HG03045 (cell line): Measurements from ENCODE around the gene HRH1.
"Not testable (repeated sequence)": the region's sequence is repeated elsewhere in the genome, so short reads cannot be mapped to it uniquely, and the experiment has no call there.

ENCODE experiments used
- ATAC-seq: cut with Tn5 transposase; IDR thresholded peaks from one replicate; pipeline ENCODE4 v1.9.1; 2021; ENCODE audit warnings: mild to moderate bottlenecking, moderate library complexity; ENCODE audit not compliant: unreplicated experiment

Gene HRH1

GRCh38 chr3:11170052-11170770 lies 15.9 kb downstream of the HRH1 start:
- ATAC-seq = no peak

- no peak for ATAC-seq
Measured at GRCh38 chr3:11172096-11172690, 17.9 kb downstream of the HRH1 start.

GRCh38 chr3:11173828-11174465 lies 19.7 kb downstream of the HRH1 start:
- no peak for ATAC-seq

- no peak for ATAC-seq
Measured at GRCh38 chr3:11178421-11178820, 24.1 kb downstream of the HRH1 start.

GRCh38 chr3:11184328-11184969 lies 30.2 kb downstream of the HRH1 start:
- not testable (repeated sequence) for ATAC-seq

- ATAC-seq = no peak
Measured at GRCh38 chr3:11185144-11185543, 30.9 kb downstream of the HRH1 start.

- no peak for ATAC-seq
Measured at GRCh38 chr3:11185564-11186317, 31.4 kb downstream of the HRH1 start.

GRCh38 chr3:11186318-11186692 lies 32.0 kb downstream of the HRH1 start:
- no peak for ATAC-seq

- no peak for ATAC-seq
Measured at GRCh38 chr3:11186771-11187191, 32.5 kb downstream of the HRH1 start.

- no peak for ATAC-seq
Measured at GRCh38 chr3:11187681-11188080, 33.4 kb downstream of the HRH1 start.

GRCh38 chr3:11188231-11188630 lies 33.9 kb downstream of the HRH1 start:
- no peak for ATAC-seq

- ATAC-seq = no peak
Measured at GRCh38 chr3:11195201-11195600, 40.9 kb downstream of the HRH1 start.

GRCh38 chr3:11195721-11196332 lies 41.5 kb downstream of the HRH1 start:
- no peak for ATAC-seq

- ATAC-seq = no peak
Measured at GRCh38 chr3:11197484-11197883, 43.2 kb downstream of the HRH1 start.

- ATAC-seq = no peak
Measured at GRCh38 chr3:11198070-11198469, 43.8 kb downstream of the HRH1 start.

GRCh38 chr3:11198495-11198894 lies 44.2 kb downstream of the HRH1 start:
- no peak for ATAC-seq

GRCh38 chr3:11199902-11200845 lies 45.9 kb downstream of the HRH1 start:
- no peak for ATAC-seq

GRCh38 chr3:11201251-11202019 lies 47.1 kb downstream of the HRH1 start:
- ATAC-seq = no peak

- ATAC-seq = no peak
Measured at GRCh38 chr3:11203961-11204360, 49.7 kb downstream of the HRH1 start.
